Lung (tissue), 12 donors: ENCODE measurements around the gene VEGFB. TPM values are rescaled to one million over a fixed set of nuclear protein-coding genes. Genes with fewer than 3 reads are reported as not detected.

ENCODE experiments used
- ATAC-seq: fragments of 200-7000 bp; cut with Tn5 transposase; one replicate; pipeline ENCODE4 v1.9.1; 2020; ENCODE audit warnings: moderate number of reproducible peaks; ENCODE audit not compliant: insufficient read depth, low FRiP score
- DNase-seq, 3 donors: peaks; one replicate each; pipeline ENCODE4 v3.0.0-alpha.2; 2013 to 2017
- H3K27ac ChIP-seq, 2 donors: one replicate each; pipeline ENCODE4 v1.5.1; 2013; ENCODE audit warnings: mild to moderate bottlenecking in 2 of 2, moderate library complexity in 2 of 2, control low read depth in 1 of 2, inconsistent platforms in 1 of 2, low read depth in 1 of 2, low read length in 1 of 2
- H3K27me3 ChIP-seq, 3 donors: one replicate each; pipeline ENCODE4 v1.5.1; 2013; ENCODE audit warnings: low read length in 2 of 3; ENCODE audit not compliant: control insufficient read depth in 3 of 3, insufficient read depth in 3 of 3
- H3K36me3 ChIP-seq, 4 donors: one replicate each; pipeline ENCODE4 v1.5.1; 2013; ENCODE audit warnings: low read length in 4 of 4, mild to moderate bottlenecking in 1 of 4, moderate library complexity in 1 of 4; ENCODE audit not compliant: control insufficient read depth in 4 of 4, insufficient read depth in 4 of 4
- H3K4me1 ChIP-seq, 5 donors: one replicate each; pipeline ENCODE4 v1.5.1; 2013; ENCODE audit warnings: low read length in 5 of 5, mild to moderate bottlenecking in 2 of 5, moderate library complexity in 1 of 5; ENCODE audit not compliant: control insufficient read depth in 5 of 5, insufficient read depth in 5 of 5
- H3K4me3 ChIP-seq: one replicate; pipeline ENCODE4 v1.5.1; 2013; ENCODE audit warnings: mild to moderate bottlenecking, control low read depth, moderate library complexity
- H3K9ac ChIP-seq, 2 donors: one replicate each; pipeline ENCODE4 v1.5.1; 2013; ENCODE audit warnings: low read length in 2 of 2, control low read depth in 1 of 2; ENCODE audit not compliant: insufficient read depth in 1 of 2
- H3K9me3 ChIP-seq, 4 donors: one replicate each; pipeline ENCODE4 v1.5.1; 2013; ENCODE audit warnings: low read length in 3 of 4, mild to moderate bottlenecking in 1 of 4, moderate library complexity in 1 of 4; ENCODE audit not compliant: control insufficient read depth in 4 of 4, insufficient read depth in 3 of 4
- WGBS, 2 donors: extraction: QIAGEN DNeasy Blood & Tissue Kit; methylation state at CpG; one replicate each; pipeline ENCODE4 v1.1.7; 2013; 5-methylcytosine and 5-hydroxymethylcytosine counted together
- polyA plus RNA-seq, 2 donors: library from polyadenylated mRNA; stranded (reverse); fragments of 200-250 nt; gene quantifications; one replicate each; pipeline ENCODE4 v1.2.1, GENCODE V29; 2013
- total RNA-seq, 2 donors: library from RNA; depleted of rRNA in 1 of 2; stranded (reverse); fragments of >200 nt in 1 of 2; gene quantifications; one replicate each; pipeline ENCODE4 v1.2.1, GENCODE V29; 2014 to 2021
- TF ChIP-seq, protein P1 (sequence below): IDR thresholded peaks from 2 replicates; pipeline ENCODE4 v1.5.1; 2012; ENCODE audit warnings: mild to moderate bottlenecking; ENCODE audit errors: control extremely low read depth, extremely low read depth
- donor health status: control.
- donor health status: control.
- donor health status: Bipolar disorder and iron deficiency.
- donor health status: healthy.
- donor health status: DM: yes; HTN: yes; CAD: no.

Gene VEGFB
- total and polyA plus RNA-seq, 4 donors: 37.8 to 124 (median 79.4) TPM

DNA sequence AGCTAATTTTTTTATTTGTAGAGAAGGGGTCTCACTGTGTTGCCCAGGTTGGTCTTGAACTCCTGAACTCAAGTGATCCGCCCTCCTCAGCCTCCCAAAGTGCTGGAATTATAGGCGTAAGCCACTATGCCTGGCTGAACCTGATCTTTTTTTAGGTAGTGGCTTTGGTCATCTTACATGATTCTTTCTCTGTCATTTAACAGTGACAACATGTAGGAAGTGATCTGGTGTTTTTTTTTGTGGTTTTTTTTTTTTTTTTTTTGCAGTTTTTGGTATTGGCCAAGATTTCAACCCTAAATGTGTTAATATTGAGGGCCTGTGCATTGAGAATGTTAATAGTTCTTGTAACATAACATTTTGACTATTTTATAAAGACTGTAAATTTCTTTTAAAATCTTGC lies 35.9 kb upstream of the VEGFB start:
- TF ChIP-seq, protein P1, sequence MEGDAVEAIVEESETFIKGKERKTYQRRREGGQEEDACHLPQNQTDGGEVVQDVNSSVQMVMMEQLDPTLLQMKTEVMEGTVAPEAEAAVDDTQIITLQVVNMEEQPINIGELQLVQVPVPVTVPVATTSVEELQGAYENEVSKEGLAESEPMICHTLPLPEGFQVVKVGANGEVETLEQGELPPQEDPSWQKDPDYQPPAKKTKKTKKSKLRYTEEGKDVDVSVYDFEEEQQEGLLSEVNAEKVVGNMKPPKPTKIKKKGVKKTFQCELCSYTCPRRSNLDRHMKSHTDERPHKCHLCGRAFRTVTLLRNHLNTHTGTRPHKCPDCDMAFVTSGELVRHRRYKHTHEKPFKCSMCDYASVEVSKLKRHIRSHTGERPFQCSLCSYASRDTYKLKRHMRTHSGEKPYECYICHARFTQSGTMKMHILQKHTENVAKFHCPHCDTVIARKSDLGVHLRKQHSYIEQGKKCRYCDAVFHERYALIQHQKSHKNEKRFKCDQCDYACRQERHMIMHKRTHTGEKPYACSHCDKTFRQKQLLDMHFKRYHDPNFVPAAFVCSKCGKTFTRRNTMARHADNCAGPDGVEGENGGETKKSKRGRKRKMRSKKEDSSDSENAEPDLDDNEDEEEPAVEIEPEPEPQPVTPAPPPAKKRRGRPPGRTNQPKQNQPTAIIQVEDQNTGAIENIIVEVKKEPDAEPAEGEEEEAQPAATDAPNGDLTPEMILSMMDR: no peak
- Histone ChIP-seq H3K4me1 (no peaks in the 10 kb centered on the region), H3K9ac (no peak overlapping the region), H3K27me3 (no peaks in the 10 kb centered on the region), H3K9me3 (no peaks in the 10 kb centered on the region), H3K27ac (no peak overlapping the region), H3K4me3 (no peak overlapping the region), H3K36me3 (peaks cover 52 to 68% (median 64%) of the 10 kb centered on the region in 4 donors)
- 80 to 89% methylated on average over 2 of the region's 2 CpGs for WGBS, 2 donors
- no peak for DNase-seq
- ATAC-seq: no peak

DNA sequence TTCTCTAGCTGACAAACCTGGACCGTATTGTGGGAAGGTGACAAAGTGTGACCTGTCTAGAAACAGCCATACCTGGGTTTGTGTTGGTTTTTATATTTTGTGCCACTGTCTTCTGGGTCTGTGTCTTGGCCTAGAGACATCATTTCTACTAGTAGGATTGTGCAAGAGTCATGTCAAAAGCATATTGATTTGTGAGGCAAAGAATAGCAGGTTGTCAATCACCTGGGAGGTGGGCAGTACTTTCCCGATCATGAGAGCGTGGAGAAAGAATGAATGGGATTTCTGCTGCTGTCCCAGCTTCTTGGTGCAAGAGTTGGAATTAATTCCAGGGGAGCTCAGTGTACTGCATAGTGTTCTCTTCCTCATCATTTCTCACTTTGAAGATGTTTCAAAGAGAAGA lies 32.8 kb upstream of the VEGFB start:
- H3K9me3 ChIP-seq: no peaks in the 10 kb centered on the region
- no peaks in the 10 kb centered on the region for H3K27me3 ChIP-seq
- H3K4me1 ChIP-seq: peaks cover 0 to 5% (median 0%) of the 10 kb centered on the region in 5 donors
- WGBS, 2 donors: 82 to 91% methylated on average over 3 of the region's 3 CpGs
- TF ChIP-seq, protein P1: no peak
- DNase-seq: no peak
- H3K27ac ChIP-seq: no peak overlapping the region
- no peak overlapping the region for H3K4me3 ChIP-seq
- H3K9ac ChIP-seq: no peak overlapping the region
- ATAC-seq: no peak
- peaks cover 32 to 50% (median 46%) of the 10 kb centered on the region in 4 donors for H3K36me3 ChIP-seq

DNA sequence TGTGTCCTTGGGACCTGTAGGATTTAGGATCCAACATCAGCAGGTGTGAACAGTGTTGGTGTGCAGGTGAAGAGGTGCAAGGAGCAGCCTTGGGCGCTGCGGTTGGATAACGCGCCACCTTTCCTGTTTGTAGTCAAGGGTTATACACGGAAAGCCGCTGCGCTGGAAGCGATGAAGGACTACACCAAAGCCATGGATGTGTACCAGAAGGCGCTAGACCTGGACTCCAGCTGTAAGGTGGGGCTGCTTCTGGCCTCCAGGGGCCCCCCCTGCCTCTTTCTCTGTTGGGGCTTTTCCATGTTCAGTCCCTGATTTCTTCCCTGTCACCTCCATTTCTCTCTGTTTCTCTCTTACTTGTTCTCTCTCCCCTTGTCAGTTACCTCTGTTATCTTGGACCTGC lies 31.4 kb upstream of the VEGFB start:
- Histone ChIP-seq H3K27me3 (no peaks in the 10 kb centered on the region), H3K4me3 (no peak overlapping the region), H3K36me3 (peaks cover 21 to 42% (median 36%) of the 10 kb centered on the region in 4 donors), H3K4me1 (peaks cover 0 to 15% (median 0%) of the 10 kb centered on the region in 5 donors), H3K9me3 (no peaks in the 10 kb centered on the region), H3K9ac (no peak overlapping the region), H3K27ac (no peak overlapping the region)
- TF ChIP-seq, protein P1: no peak
- DNase-seq (no peak), ATAC-seq (no peak)
- WGBS, 2 donors: 93 to 94% methylated on average over 9 of the region's 9 CpGs
